ENCODE data around the gene NEK2.

Gene NEK2

DNA sequence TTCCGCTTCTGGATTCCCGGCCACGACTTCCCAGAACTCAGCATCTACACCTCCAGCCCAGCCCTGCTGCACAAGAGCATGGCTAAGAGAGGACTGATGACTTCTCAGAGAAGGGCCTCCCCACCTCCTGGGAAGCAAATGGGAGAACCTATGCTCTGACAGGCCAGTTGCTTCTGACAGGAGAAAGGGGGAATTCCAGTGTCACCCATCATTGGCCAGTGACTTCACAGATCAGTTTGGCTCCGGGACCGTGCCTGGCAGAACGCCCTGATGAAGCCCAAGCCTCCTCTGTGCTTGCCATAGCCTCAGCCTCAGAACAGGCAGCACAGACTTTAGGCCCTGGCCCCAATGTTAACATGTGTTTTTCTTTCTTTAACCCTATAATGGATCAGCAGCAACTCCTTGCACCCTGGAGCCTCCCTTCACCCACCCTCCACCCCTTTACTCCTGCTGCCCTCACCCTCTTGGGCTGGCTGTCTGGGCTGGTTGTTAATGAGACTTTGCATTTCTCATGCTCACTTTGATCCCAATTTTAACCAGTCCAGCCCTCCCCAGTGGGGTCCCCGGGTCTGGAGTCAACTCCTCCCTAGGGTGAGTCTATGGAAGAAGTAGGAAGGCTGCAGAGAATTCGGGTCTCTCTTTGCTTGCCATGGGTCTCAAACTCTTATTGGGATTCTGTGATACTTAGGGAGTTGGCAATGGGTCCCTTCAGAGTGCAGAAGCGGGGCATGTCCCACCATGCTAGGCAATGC is 53.8 kb downstream of the NEK2 start:
- TF ChIP-seq EGR1 (IDR thresholded peaks at IDR 0.05) (no peak), TEAD4 (IDR thresholded peaks at IDR 0.05) (no peak), NFIC (IDR thresholded peaks at IDR 0.05) (no peak)
- TF ChIP-seq, protein P1, sequence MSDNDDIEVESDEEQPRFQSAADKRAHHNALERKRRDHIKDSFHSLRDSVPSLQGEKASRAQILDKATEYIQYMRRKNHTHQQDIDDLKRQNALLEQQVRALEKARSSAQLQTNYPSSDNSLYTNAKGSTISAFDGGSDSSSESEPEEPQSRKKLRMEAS (IDR thresholded peaks at IDR 0.05), result no peak

DNA sequence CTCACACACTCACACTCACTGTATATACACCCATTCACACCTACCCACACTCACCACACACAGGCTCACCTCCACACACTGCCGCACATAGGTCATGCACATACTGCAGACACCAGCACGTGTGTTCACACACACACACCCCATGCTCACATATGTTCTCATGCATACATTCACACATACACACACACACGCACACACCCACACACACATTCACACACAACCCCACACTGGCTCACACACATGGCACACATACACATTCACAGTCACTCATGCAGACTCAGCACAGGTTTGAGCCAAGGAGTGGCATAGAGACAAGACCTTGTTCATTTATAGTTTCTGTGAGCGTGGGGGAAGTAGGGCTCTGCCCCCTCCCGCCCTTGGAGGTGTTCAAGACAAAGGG is 55.3 kb downstream of the NEK2 start:
- TF ChIP-seq, protein P2, sequence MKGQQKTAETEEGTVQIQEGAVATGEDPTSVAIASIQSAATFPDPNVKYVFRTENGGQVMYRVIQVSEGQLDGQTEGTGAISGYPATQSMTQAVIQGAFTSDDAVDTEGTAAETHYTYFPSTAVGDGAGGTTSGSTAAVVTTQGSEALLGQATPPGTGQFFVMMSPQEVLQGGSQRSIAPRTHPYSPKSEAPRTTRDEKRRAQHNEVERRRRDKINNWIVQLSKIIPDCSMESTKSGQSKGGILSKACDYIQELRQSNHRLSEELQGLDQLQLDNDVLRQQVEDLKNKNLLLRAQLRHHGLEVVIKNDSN (IDR thresholded peaks at IDR 0.05), result no peak
- TF ChIP-seq TAF1 (IDR thresholded peaks at IDR 0.05; ENCODE audit: low read depth) (no peak), EGR1 (IDR thresholded peaks at IDR 0.05) (no peak), RAD21 (IDR thresholded peaks at IDR 0.05; ENCODE audit: low read depth) (no peak), CREB1 (IDR thresholded peaks at IDR 0.05; ENCODE audit: low read depth) (no peak), TCF12 (IDR thresholded peaks at IDR 0.05; ENCODE audit: low read depth) (no peak), YY1 (IDR thresholded peaks at IDR 0.05; ENCODE audit: low read depth) (no peak), CEBPB (IDR thresholded peaks at IDR 0.05) (no peak), TEAD4 (IDR thresholded peaks at IDR 0.05) (no peak)
- TF ChIP-seq, protein P1 (IDR thresholded peaks at IDR 0.05), result no peak

DNA sequence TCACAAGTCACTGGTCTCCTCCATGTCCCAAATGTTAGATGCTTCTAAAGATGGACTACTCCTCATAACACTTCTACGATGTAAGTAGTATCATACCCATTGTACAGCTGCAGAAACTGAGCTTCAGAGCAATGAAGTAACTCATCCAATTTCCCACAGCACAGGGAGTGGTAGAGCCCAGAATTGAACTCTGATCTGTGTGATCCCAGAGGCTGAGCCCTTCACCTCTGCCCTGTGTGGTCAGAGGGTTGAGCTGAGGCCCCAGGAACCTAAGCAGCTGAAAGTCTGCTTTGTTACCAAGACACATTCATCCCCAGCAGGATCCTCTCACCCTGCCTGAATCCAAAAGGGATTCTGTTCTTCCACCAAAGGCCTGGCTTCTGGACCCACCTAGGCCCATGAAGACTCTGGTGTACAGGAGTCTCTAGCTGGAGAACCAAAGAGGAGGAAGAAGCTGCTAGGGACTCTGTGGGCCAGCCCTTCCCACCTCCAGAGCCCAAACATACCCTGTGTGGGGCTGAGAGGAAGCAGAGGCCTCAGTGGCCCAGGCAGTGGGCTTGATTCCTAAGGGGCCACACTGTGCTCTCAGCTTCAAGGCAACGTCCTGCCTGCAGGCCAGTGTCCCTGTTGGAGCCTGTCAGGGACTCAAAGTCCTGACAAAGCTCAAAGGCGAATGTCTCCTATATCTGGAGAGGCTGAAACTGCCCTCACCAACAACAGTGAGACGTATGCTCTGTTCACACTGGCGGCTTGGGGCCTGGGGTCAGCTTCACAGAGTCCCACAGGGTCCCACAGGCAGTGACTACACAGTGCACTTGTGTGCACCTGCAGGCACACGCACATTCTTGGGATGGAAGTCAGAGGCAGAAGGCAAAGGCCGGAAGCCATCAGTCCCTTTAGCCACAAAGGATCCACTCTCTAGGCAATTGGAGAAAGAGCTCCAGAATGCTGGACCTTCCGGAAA is 56.1 kb downstream of the NEK2 start:
- TF ChIP-seq CEBPB (IDR thresholded peaks at IDR 0.05), result no peak
- TF ChIP-seq CREB1 (IDR thresholded peaks at IDR 0.05; ENCODE audit: low read depth), result no peak
- no peak for TF ChIP-seq EGR1 (IDR thresholded peaks at IDR 0.05)
- TF ChIP-seq TAF1 (IDR thresholded peaks at IDR 0.05; ENCODE audit: low read depth), result no peak
- TF ChIP-seq EP300 (IDR thresholded peaks at IDR 0.05; ENCODE audit: borderline replicate concordance), result no peak

DNA sequence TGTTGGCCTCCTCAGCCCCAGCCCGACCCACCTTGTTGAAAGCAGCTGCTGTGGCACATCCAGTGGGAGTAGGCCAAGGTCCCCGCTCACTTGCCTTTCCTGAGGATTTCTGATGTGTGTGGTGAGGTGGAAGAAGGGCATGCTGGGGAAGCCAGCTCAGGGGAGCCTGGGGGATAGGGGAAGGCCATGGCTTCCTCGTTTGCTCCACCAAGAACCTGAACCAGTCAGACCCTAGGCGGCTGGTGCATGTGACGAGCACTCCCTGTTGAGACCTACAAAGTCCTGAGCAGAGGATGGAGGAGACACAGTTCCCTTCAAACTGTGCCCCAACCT is 58.5 kb downstream of the NEK2 start:
- TF ChIP-seq, protein P2 (IDR thresholded peaks at IDR 0.05), result no peak
- TF ChIP-seq ZBTB7A (IDR thresholded peaks at IDR 0.05; ENCODE audit: low read depth) (no peak), EGR1 (IDR thresholded peaks at IDR 0.05) (no peak), RAD21 (IDR thresholded peaks at IDR 0.05; ENCODE audit: low read depth) (no peak), NFIC (IDR thresholded peaks at IDR 0.05) (no peak), TAF1 (IDR thresholded peaks at IDR 0.05; ENCODE audit: low read depth) (no peak), EP300 (IDR thresholded peaks at IDR 0.05; ENCODE audit: borderline replicate concordance) (no peak), TCF12 (IDR thresholded peaks at IDR 0.05; ENCODE audit: low read depth) (no peak), CEBPB (IDR thresholded peaks at IDR 0.05) (no peak), CREB1 (IDR thresholded peaks at IDR 0.05; ENCODE audit: low read depth) (no peak), FOXM1 (IDR thresholded peaks at IDR 0.05; ENCODE audit: borderline replicate concordance, low read depth) (no peak), TEAD4 (IDR thresholded peaks at IDR 0.05) (no peak), YY1 (IDR thresholded peaks at IDR 0.05; ENCODE audit: low read depth) (no peak)
- TF ChIP-seq, protein P1 (IDR thresholded peaks at IDR 0.05), result no peak
- TF ChIP-seq, protein P3, sequence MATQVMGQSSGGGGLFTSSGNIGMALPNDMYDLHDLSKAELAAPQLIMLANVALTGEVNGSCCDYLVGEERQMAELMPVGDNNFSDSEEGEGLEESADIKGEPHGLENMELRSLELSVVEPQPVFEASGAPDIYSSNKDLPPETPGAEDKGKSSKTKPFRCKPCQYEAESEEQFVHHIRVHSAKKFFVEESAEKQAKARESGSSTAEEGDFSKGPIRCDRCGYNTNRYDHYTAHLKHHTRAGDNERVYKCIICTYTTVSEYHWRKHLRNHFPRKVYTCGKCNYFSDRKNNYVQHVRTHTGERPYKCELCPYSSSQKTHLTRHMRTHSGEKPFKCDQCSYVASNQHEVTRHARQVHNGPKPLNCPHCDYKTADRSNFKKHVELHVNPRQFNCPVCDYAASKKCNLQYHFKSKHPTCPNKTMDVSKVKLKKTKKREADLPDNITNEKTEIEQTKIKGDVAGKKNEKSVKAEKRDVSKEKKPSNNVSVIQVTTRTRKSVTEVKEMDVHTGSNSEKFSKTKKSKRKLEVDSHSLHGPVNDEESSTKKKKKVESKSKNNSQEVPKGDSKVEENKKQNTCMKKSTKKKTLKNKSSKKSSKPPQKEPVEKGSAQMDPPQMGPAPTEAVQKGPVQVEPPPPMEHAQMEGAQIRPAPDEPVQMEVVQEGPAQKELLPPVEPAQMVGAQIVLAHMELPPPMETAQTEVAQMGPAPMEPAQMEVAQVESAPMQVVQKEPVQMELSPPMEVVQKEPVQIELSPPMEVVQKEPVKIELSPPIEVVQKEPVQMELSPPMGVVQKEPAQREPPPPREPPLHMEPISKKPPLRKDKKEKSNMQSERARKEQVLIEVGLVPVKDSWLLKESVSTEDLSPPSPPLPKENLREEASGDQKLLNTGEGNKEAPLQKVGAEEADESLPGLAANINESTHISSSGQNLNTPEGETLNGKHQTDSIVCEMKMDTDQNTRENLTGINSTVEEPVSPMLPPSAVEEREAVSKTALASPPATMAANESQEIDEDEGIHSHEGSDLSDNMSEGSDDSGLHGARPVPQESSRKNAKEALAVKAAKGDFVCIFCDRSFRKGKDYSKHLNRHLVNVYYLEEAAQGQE (IDR thresholded peaks at IDR 0.05; ENCODE audit: low read depth), result no peak

DNA sequence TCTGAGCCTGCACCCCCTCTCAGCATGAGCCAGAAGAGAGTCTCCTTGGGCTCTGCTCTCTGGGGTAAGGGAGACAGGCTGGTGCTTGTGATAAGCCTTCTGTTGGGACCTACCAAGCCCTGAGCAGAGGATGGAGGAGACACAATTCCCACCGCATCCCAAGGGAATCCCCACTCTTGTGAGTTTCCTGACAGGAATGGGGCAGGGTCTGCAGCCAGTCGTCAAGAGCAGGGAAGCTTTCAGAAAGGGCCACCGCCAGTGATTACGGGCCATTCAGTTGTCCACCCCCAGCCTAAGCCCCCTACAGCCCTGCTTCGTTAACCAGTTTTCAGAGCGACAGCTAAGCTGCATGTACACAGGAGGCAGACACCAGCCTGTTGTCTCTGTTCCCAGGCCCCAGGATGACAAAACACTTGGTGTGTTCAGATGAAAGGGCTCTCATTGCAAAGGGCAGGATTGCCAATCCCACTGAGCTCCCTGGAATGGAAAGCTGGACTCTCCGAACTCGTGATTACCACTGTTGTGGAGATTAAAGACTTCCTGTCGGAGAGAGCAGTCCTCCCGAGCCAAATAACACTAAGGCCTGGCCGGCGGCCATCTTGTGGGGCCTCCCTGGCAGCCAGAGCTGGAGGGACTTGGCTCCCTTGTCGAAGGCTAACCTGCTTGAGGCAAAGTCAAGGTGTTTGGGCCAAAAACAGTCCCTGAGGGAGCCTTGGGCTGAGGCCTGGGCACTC is 59.0 kb downstream of the NEK2 start:
- 0 out of 2 replicates have a peak, but pooled peaks have one; percentile 39 for TF ChIP-seq YY1 (IDR thresholded peaks at IDR 0.05; ENCODE audit: low read depth)
- no peak for TF ChIP-seq EGR1 (IDR thresholded peaks at IDR 0.05)

DNA sequence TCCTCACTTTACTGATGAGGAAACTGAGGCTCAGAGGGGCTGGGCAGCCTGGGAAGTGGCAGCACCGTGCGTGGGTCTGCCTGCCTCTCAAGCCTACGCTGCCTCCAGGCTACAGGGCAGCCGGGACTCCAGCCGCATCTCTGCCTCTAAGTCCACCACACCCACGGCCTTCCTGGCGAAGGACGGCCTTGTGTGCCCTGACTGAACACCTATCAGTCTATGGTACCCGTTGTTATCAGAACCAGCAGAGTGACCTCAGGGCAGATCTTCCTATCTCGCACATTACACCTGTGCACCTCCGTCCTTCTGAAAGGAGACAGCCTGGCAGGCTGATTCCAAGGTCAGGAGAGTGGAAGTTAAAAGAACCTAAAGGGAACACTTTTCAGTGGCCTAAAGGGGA is 60.8 kb downstream of the NEK2 start:
- no peak for TF ChIP-seq ZBTB7A (IDR thresholded peaks at IDR 0.05; ENCODE audit: low read depth)
- TF ChIP-seq, protein P1 (IDR thresholded peaks at IDR 0.05), result no peak
- TF ChIP-seq, protein P2 (IDR thresholded peaks at IDR 0.05), result no peak
- no peak for TF ChIP-seq TCF12 (IDR thresholded peaks at IDR 0.05; ENCODE audit: low read depth)
- no peak for TF ChIP-seq TAF1 (IDR thresholded peaks at IDR 0.05; ENCODE audit: low read depth)
- TF ChIP-seq EP300 (IDR thresholded peaks at IDR 0.05; ENCODE audit: borderline replicate concordance), result no peak
- no peak for TF ChIP-seq YY1 (IDR thresholded peaks at IDR 0.05; ENCODE audit: low read depth)
- no peak for TF ChIP-seq CREB1 (IDR thresholded peaks at IDR 0.05; ENCODE audit: low read depth)
- TF ChIP-seq, protein P3 (IDR thresholded peaks at IDR 0.05; ENCODE audit: low read depth), result no peak
- TF ChIP-seq CEBPB (IDR thresholded peaks at IDR 0.05), result no peak
